GM18868 (cell line): ENCODE data around the gene DSE.
"Not testable (repeated sequence)": the region's sequence is repeated elsewhere in the genome, so short reads cannot be mapped to it uniquely, and the experiment has no call there.

Source experiments
- ATAC-seq: cut with Tn5 transposase; IDR thresholded peaks from one replicate; pipeline ENCODE4 v1.9.1; 2021; ENCODE audit warnings: mild to moderate bottlenecking, moderate library complexity; ENCODE audit not compliant: unreplicated experiment

Gene DSE

GRCh38 chr6:116370760-116371119 is at the start of gene DSE:
Gene DSE, plus strand, starts transcription at chr6:116370947. Its CDS starts 28,304 bp downstream, at chr6:116399251.
- ATAC-seq, result peak; percentile 76

GRCh38 chr6:116321933-116322332 is 48.8 kb upstream of the DSE start:
- not testable (repeated sequence) for ATAC-seq

- ATAC-seq, result no peak
Measured at GRCh38 chr6:116323863-116324262, 46.9 kb upstream of the DSE start.

GRCh38 chr6:116325634-116326132 is 45.1 kb upstream of the DSE start:
- not testable (repeated sequence) for ATAC-seq

- ATAC-seq, result no peak
Measured at GRCh38 chr6:116326181-116326671, 44.5 kb upstream of the DSE start.

- no peak for ATAC-seq
Measured at GRCh38 chr6:116326996-116327395, 43.8 kb upstream of the DSE start.

- no peak for ATAC-seq
Measured at GRCh38 chr6:116327803-116328527, 42.8 kb upstream of the DSE start.

GRCh38 chr6:116328528-116328903 is 42.2 kb upstream of the DSE start:
- no peak for ATAC-seq

- no peak for ATAC-seq
Measured at GRCh38 chr6:116329156-116329555, 41.6 kb upstream of the DSE start.

GRCh38 chr6:116330511-116330910 is 40.2 kb upstream of the DSE start:
- ATAC-seq, result no peak

- no peak for ATAC-seq
Measured at GRCh38 chr6:116332096-116332495, 38.7 kb upstream of the DSE start.

GRCh38 chr6:116334638-116335409 is 35.9 kb upstream of the DSE start:
- ATAC-seq, result not testable (repeated sequence)

GRCh38 chr6:116335612-116336215 is 35.0 kb upstream of the DSE start:
- ATAC-seq, result no peak

GRCh38 chr6:116338943-116339342 is 31.8 kb upstream of the DSE start:
- ATAC-seq, result no peak

GRCh38 chr6:116340625-116341024 is 30.1 kb upstream of the DSE start:
- ATAC-seq, result not testable (repeated sequence)

GRCh38 chr6:116349216-116349615 is 21.5 kb upstream of the DSE start:
- ATAC-seq, result no peak

- no peak for ATAC-seq
Measured at GRCh38 chr6:116351101-116351500, 19.6 kb upstream of the DSE start.

- ATAC-seq, result peak; percentile 84
Measured at GRCh38 chr6:116352515-116353471, 18.0 kb upstream of the DSE start.

- ATAC-seq, result no peak
Measured at GRCh38 chr6:116354236-116354635, 16.5 kb upstream of the DSE start.

- no peak for ATAC-seq
Measured at GRCh38 chr6:116355796-116356195, 15.0 kb upstream of the DSE start.
